Measurements from ENCODE around the gene SP8. TPM values are rescaled to one million over a fixed set of nuclear protein-coding genes. Genes with fewer than 3 reads are reported as not detected.
A peak's percentile ranks its signal among the peaks of the same experiment; 100 is the strongest.
"Not testable (repeated sequence)": the region's sequence is repeated elsewhere in the genome, so short reads cannot be mapped to it uniquely, and the experiment has no call there.

The SP8 gene
- total RNA-seq: 10 to 100 TPM in 2 of 8 experiments, 1 to 10 TPM in 2, under 1 TPM in 4; 0.10 to 16.8 (median 4.2) TPM

DNA sequence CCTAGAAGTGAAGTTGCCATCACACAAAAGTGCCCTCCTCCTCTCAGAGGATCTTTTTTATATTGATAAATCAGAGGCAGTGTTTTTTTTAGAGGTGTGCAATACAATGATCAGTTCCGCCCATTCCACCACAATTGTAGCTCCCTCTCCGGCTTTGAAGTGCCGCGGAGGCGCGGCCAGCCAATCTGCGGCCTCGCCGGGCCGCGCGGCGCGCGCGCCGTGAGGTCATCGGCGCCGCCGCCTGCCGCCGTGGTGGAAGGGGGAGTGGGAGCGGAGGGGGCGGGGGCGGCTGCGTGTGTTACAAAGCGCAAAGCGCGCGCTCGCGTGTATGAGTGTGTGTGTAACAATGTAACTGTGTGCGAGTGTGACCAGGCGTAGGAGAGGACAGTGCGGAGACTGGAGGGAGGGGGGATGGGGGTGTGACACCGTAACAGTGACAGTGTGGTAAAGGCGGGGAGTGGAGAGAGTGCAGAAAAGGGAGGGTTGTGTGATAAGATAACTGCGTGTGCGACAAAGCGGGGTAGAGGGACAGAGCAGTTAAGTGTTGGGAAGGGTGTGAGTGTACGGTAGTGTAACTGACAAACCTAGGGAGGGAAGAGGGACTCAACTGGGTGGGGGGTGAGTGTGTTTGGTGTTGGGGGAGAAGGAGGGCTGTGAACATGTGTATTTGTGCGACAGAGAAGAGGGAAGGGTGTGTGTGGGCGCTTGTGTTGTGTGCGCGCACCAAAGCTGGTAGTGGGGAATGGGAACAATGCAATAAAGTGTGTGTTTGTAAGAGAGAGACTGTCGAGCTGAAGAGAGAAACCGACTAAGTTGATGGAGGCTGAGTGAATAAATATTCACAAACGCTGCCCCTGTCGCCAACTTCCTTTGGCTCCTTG lies at the start of gene SP8:
Gene SP8 (minus strand): TSS at position 108 of the 881 bp plus-strand sequence. CDS start 88 bp downstream, at position 20.
- Histone ChIP-seq H3K4me1 (replicated peaks in 1 of 2) (peaks cover 22 to 42% of the 10 kb centered on the region in 2 donors), H3K4me3 (peak within 1 kb of the TSS; percentile 43 to 71 (median 52)), H3K27ac (peak within 1 kb of the TSS; percentile 87 to 89)
- WGBS, 10 experiments: 0 to 17% (median 0%) methylated on average over 1 to 8 of the region's 50 CpGs
- in situ Hi-C loops (cut with MboI; ENCODE audit: low pct_unique_long_range_greater_than_20kb in 2 of 9, low sequenced_read_pairs in 9 of 9, unreplicated experiment in 9 of 9): loop anchor here (10.0 to 25.0 kb wide), 7 partner anchors 175 to 975 kb away; partner anchors contain the start of gene SP4 (in 1 of the 9)
- ATAC-seq (replicated peaks in 6 of 8): peak in 6 of 8 experiments; percentile 57 to 82 (median 74)

- in situ Hi-C loops (cut with MboI; ENCODE audit: low pct_unique_long_range_greater_than_20kb in 2 of 9, low sequenced_read_pairs in 9 of 9, unreplicated experiment in 9 of 9); ATAC-seq (replicated peaks in 6 of 8); H3K4me3 ChIP-seq; H3K4me1 ChIP-seq (replicated peaks in 1 of 2); H3K27ac ChIP-seq: not testable (repeated sequence)
- WGBS, 10 experiments: 19 to 71% (median 23%) methylated on average over 1 to 2 of the region's 2 CpGs; no CpG with 5 or more reads in 6 of the 10 experiments
Observed at GRCh38 chr7:20836424-20836823, 49.7 kb upstream of the SP8 start.

DNA sequence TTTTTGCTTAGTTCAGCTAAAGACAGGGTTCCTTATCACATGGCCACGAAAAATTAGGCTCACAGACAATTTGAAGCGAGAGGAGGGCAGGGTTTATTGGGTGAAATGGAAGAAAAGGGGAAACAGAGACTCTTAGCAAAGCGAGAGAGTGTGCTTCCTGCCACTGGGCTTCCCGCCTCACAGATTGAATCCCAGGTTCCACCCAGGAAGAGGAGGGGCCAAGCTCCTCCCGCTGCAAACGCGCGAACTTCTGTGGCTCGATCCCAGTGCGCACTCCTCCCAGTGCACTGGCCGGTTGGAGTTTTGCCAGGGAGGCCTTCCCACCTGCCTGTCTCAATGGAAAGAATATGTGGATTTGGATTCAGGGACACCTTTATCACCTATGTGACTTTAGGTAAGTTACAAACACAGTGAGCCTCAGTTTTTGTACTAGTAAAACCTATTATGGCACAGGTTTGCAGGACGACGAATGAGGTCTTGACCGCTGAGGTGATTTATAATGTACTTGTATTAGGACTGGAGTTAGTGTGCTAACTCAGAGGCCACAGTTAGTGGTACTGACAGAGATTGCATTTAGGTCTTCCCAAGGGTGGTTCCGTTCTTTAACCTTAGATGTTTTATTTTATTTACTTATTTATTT lies 48.5 kb upstream of the SP8 start:
- Histone ChIP-seq H3K27ac (no peak overlapping the region), H3K4me1 (replicated peaks in 1 of 2) (no peaks in the 10 kb centered on the region), H3K4me3 (no peak overlapping the region)
- no peak for ATAC-seq (replicated peaks in 6 of 8)
- in situ Hi-C loops (cut with MboI; ENCODE audit: low pct_unique_long_range_greater_than_20kb in 2 of 9, low sequenced_read_pairs in 9 of 9, unreplicated experiment in 9 of 9): no loop called here
- WGBS, 10 experiments: 20 to 100% (median 67%) methylated on average over 1 to 14 of the region's 15 CpGs; no CpG with 5 or more reads in 1 of the 10 experiments

DNA sequence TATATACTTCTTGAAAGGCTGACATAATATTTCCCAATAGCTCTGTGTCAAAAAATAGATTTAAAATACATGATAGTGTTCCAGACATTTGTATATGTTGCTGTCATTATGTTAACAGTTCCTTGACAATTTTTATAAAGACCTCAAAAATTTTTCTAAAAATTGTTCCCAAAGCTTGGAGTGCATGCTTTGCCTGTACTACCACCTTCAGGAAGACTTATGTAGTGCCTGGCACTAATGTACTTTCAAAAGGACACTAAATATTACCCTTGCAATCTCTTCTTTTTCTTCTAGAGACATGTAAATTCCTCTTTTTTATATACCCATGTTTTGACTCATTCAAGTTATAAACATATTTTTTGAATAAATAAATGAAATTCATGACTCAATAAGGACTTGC lies 48.0 kb upstream of the SP8 start:
- in situ Hi-C loops (cut with MboI; ENCODE audit: low pct_unique_long_range_greater_than_20kb in 2 of 9, low sequenced_read_pairs in 9 of 9, unreplicated experiment in 9 of 9): no loop called here
- Histone ChIP-seq H3K4me3 (no peak overlapping the region), H3K27ac (no peak overlapping the region), H3K4me1 (replicated peaks in 1 of 2) (no peaks in the 10 kb centered on the region)
- ATAC-seq (replicated peaks in 6 of 8): no peak

DNA sequence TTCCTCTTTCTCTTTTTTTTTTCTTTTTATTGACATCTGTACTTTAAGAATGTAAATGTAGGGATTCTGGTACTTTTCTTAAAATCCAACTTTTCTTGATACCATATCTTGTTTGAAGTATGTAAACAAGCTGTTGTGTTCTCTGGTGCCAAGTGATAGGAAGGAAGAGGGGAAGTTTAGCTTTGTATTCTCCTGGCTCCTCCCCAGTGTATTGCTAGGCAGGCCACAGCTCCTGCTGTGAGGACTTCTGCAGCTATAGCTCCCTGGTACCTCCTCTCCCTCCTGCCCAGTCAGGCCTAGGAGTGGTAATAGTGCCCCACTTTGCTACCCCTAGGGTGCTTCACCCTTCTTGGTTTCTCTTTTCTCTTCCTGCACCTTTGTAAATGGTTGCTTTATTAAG lies 45.3 kb upstream of the SP8 start:
- Histone ChIP-seq H3K4me1 (replicated peaks in 1 of 2) (no peaks in the 10 kb centered on the region), H3K4me3 (no peak overlapping the region), H3K27ac (no peak overlapping the region)
- ATAC-seq (replicated peaks in 6 of 8): no peak
- in situ Hi-C loops (cut with MboI; ENCODE audit: low pct_unique_long_range_greater_than_20kb in 2 of 9, low sequenced_read_pairs in 9 of 9, unreplicated experiment in 9 of 9): no loop called here

DNA sequence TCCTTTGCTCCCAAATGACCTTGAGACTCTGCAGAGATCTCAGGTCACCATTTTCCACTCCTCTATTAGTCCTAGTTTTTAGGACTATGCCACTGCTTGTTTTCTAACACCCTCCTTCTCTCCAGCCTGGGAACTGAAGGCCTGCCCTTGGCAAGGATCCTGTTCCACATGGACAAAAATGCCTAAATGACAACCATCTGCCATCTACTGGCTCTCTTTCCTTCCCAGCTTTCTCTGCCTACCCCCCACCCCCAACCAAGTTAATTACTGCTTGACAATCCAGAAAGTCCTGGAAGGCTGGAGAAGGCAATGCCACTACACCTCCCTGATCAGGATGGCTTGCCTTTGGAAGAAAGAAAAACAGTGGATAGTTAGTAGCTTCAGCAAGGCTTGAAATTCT lies 44.8 kb upstream of the SP8 start:
- H3K4me3 ChIP-seq: no peak overlapping the region
- no peak overlapping the region for H3K27ac ChIP-seq
- no peaks in the 10 kb centered on the region for H3K4me1 ChIP-seq (replicated peaks in 1 of 2)
- in situ Hi-C loops (cut with MboI; ENCODE audit: low pct_unique_long_range_greater_than_20kb in 2 of 9, low sequenced_read_pairs in 9 of 9, unreplicated experiment in 9 of 9): no loop called here
- ATAC-seq (replicated peaks in 6 of 8): no peak

- Histone ChIP-seq H3K4me1 (replicated peaks in 1 of 2) (no peaks in the 10 kb centered on the region), H3K27ac (no peak overlapping the region), H3K4me3 (no peak overlapping the region)
- ATAC-seq (replicated peaks in 6 of 8): peak in 1 of 8 experiments; percentile 35
- WGBS, 10 experiments: 20 to 100% (median 78%) methylated on average over 1 to 3 of the region's 3 CpGs
- in situ Hi-C loops (cut with MboI; ENCODE audit: low pct_unique_long_range_greater_than_20kb in 2 of 9, low sequenced_read_pairs in 9 of 9, unreplicated experiment in 9 of 9): no loop called here
Observed at GRCh38 chr7:20828947-20829346, 42.3 kb upstream of the SP8 start.

DNA sequence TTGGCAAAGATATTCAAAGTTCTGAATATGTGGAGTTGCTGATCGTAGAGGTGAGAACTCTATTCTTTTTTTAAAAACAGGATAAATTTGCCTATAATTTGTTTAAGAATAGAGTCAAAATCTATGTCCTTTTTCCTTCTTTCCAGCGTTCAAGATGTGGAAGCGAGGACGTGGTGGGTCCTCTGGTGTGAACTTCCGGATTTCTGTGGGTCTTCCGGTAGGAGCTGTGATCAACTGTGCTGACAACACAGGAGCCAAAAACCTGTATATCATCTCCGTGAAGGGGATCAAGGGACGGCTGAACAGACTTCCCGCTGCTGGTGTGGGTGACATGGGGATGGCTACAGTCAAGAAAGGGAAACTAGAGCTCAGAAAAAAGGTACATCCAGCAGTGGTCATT lies 40.5 kb upstream of the SP8 start:
- ATAC-seq (replicated peaks in 6 of 8): no peak
- Histone ChIP-seq H3K27ac (no peak overlapping the region), H3K4me1 (replicated peaks in 1 of 2) (no peaks in the 10 kb centered on the region), H3K4me3 (no peak overlapping the region)
- WGBS, 10 experiments: 12 to 100% (median 85%) methylated on average over 3 to 9 of the region's 9 CpGs; no CpG with 5 or more reads in 2 of the 10 experiments
- in situ Hi-C loops (cut with MboI; ENCODE audit: low pct_unique_long_range_greater_than_20kb in 2 of 9, low sequenced_read_pairs in 9 of 9, unreplicated experiment in 9 of 9): no loop called here

- in situ Hi-C loops (cut with MboI; ENCODE audit: low pct_unique_long_range_greater_than_20kb in 2 of 9, low sequenced_read_pairs in 9 of 9, unreplicated experiment in 9 of 9): no loop called here
- H3K27ac ChIP-seq: no peak overlapping the region
- H3K4me3 ChIP-seq: no peak overlapping the region
- no peaks in the 10 kb centered on the region for H3K4me1 ChIP-seq (replicated peaks in 1 of 2)
- WGBS, 10 experiments: 0 to 100% (median 76%) methylated on average over 1 to 3 of the region's 3 CpGs; no CpG with 5 or more reads in 2 of the 10 experiments
- ATAC-seq (replicated peaks in 6 of 8): no peak
Observed at GRCh38 chr7:20826243-20826642, 39.6 kb upstream of the SP8 start.

DNA sequence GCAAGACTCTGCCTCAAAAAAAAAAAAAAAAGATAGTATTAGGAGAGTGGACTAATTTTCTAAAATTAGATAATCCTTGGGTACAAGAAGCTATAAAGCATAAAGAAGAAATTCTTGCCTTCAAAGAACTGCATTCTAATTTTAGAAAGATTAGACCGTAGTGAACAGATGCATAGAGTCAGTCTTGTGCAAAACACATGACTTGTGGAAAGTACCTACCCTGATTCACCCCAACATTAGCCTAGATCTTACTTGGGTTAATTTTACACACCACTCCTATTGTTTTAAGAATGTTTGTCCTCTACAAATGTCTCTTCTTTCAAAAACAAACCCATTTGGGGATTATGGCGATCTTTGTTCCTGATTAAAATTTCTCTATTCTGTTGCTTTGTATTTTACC lies 38.9 kb upstream of the SP8 start:
- in situ Hi-C loops (cut with MboI; ENCODE audit: low pct_unique_long_range_greater_than_20kb in 2 of 9, low sequenced_read_pairs in 9 of 9, unreplicated experiment in 9 of 9): no loop called here
- 0 to 100% (median 80%) methylated on average over 1 to 2 of the region's 2 CpGs; no CpG with 5 or more reads in 1 of the 10 experiments for WGBS, 10 experiments

GRCh38 chr7:20821390-20821789 lies 34.7 kb upstream of the SP8 start:
- H3K4me1 ChIP-seq (replicated peaks in 1 of 2); ATAC-seq (replicated peaks in 6 of 8); in situ Hi-C loops (cut with MboI; ENCODE audit: low pct_unique_long_range_greater_than_20kb in 2 of 9, low sequenced_read_pairs in 9 of 9, unreplicated experiment in 9 of 9); H3K27ac ChIP-seq; H3K4me3 ChIP-seq: not testable (repeated sequence)
- WGBS, 10 experiments: 20 to 100% (median 62%) methylated on average over 1 to 3 of the region's 3 CpGs; no CpG with 5 or more reads in 4 of the 10 experiments

More for the DNA sequence above, 38.9 kb upstream of the SP8 start:
- Histone ChIP-seq H3K4me3 (no peak overlapping the region), H3K4me1 (replicated peaks in 1 of 2) (no peaks in the 10 kb centered on the region), H3K27ac (no peak overlapping the region)
- no peak for ATAC-seq (replicated peaks in 6 of 8)

- Histone ChIP-seq H3K4me1 (replicated peaks in 1 of 2) (peaks cover 3 to 7% of the 10 kb centered on the region in 2 donors), H3K4me3 (no peak overlapping the region), H3K27ac (peak overlapping the region in 1 of 2 donors; percentile 12)
- in situ Hi-C loops (cut with MboI; ENCODE audit: low pct_unique_long_range_greater_than_20kb in 2 of 9, low sequenced_read_pairs in 9 of 9, unreplicated experiment in 9 of 9): no loop called here
- ATAC-seq (replicated peaks in 6 of 8): peak in 1 of 8 experiments; percentile 78
- 0 to 58% (median 15%) methylated on average over 1 to 4 of the region's 4 CpGs for WGBS, 10 experiments
Observed at GRCh38 chr7:20816372-20816959, 29.8 kb upstream of the SP8 start.

GRCh38 chr7:20804345-20804744 lies 17.7 kb upstream of the SP8 start:
- in situ Hi-C loops (cut with MboI; ENCODE audit: low pct_unique_long_range_greater_than_20kb in 2 of 9, low sequenced_read_pairs in 9 of 9, unreplicated experiment in 9 of 9): no loop called here
- Histone ChIP-seq H3K4me1 (replicated peaks in 1 of 2) (peaks cover 5 to 10% of the 10 kb centered on the region in 2 donors), H3K27ac (no peak overlapping the region), H3K4me3 (no peak overlapping the region)
- peak in 5 of 8 experiments; percentile 14 to 66 (median 43) for ATAC-seq (replicated peaks in 6 of 8)
- 0 to 79% (median 31%) methylated on average over 1 to 3 of the region's 3 CpGs; no CpG with 5 or more reads in 2 of the 10 experiments for WGBS, 10 experiments
